NCI-H345 (cell line): ENCODE measurements around the gene RARB.

Experiments used
- DNase-seq: peaks from one replicate; lab custom pipeline; 2025; lab: John Stamatoyannopoulos, UW

RARB gene

GRCh38 chr3:25554376-25554775 is 126.3 kb downstream of the RARB start:
- no peak for DNase-seq

- DNase-seq: no peak
These were observed 127.8 kb downstream of the RARB start for GRCh38 chr3:25555695-25556437.

GRCh38 chr3:25556447-25556846 is 128.4 kb downstream of the RARB start:
- DNase-seq: no peak

- DNase-seq: no peak
These were observed 129.6 kb downstream of the RARB start for GRCh38 chr3:25557694-25558093.

GRCh38 chr3:25558121-25558520 is 130.1 kb downstream of the RARB start:
- no peak for DNase-seq

GRCh38 chr3:25558796-25559195 is 130.7 kb downstream of the RARB start:
- DNase-seq: no peak

- DNase-seq: no peak
These were observed 135.5 kb downstream of the RARB start for GRCh38 chr3:25563601-25564000.

- DNase-seq: no peak
These were observed 136.0 kb downstream of the RARB start for GRCh38 chr3:25564075-25564474.

GRCh38 chr3:25565807-25566206 is 137.7 kb downstream of the RARB start:
- no peak for DNase-seq

GRCh38 chr3:25566358-25566920 is 138.4 kb downstream of the RARB start:
- no peak for DNase-seq

- no peak for DNase-seq
These were observed 139.3 kb downstream of the RARB start for GRCh38 chr3:25567388-25567787.

- no peak for DNase-seq
These were observed 139.9 kb downstream of the RARB start for GRCh38 chr3:25567806-25568524.

GRCh38 chr3:25568525-25569078 is 140.5 kb downstream of the RARB start:
- no peak for DNase-seq

- no peak for DNase-seq
These were observed 143.2 kb downstream of the RARB start for GRCh38 chr3:25571285-25571684.

GRCh38 chr3:25572336-25572735 is 144.3 kb downstream of the RARB start:
- no peak for DNase-seq

GRCh38 chr3:25572919-25573385 is 144.9 kb downstream of the RARB start:
- DNase-seq: no peak

- no peak for DNase-seq
These were observed 145.5 kb downstream of the RARB start for GRCh38 chr3:25573386-25574171.

GRCh38 chr3:25574172-25574765 is 146.2 kb downstream of the RARB start:
- no peak for DNase-seq

- DNase-seq: no peak
These were observed 146.9 kb downstream of the RARB start for GRCh38 chr3:25575001-25575400.

GRCh38 chr3:25576146-25576545 is 148.1 kb downstream of the RARB start:
- no peak for DNase-seq

GRCh38 chr3:25576831-25577454 is 148.9 kb downstream of the RARB start:
- no peak for DNase-seq
